ENCODE measurements around the gene ZBTB5. TPM values are rescaled to one million over a fixed set of nuclear protein-coding genes. Genes with fewer than 3 reads are reported as not detected.

Gene ZBTB5
- total and polyA plus RNA-seq, 8 donors: 2.2 to 16.5 (median 6.7) TPM; not detected in 1

GRCh38 chr9:37501957-37502596, 36.8 kb upstream of the ZBTB5 start:
- Histone ChIP-seq H3K27ac (no peak overlapping the region), H3K4me3 (no peak overlapping the region), H3K27me3 (no peaks in the 10 kb centered on the region), H3K4me1 (no peaks in the 10 kb centered on the region), H3K9me3 (no peaks in the 10 kb centered on the region), H3K36me3 (peaks cover 51 to 88% (median 86%) of the 10 kb centered on the region in 4 donors)
- intact Hi-C loops (cut with DNase I; ENCODE audit: low total_unique reads): no loop called here
- DNase-seq: no peak
- TF ChIP-seq EP300 (IDR thresholded peaks at IDR 0.05): no peak
- WGBS, 5 donors: 44 to 96% (median 58%) methylated on average over 2 of the region's 2 CpGs

- H3K27me3 ChIP-seq: no peaks in the 10 kb centered on the region
- 81 to 96% (median 93%) methylated on average over 6 of the region's 6 CpGs for WGBS, 5 donors
- H3K27ac ChIP-seq: no peak overlapping the region
- H3K36me3 ChIP-seq: peaks cover 61 to 99% (median 97%) of the 10 kb centered on the region in 4 donors
- no peak overlapping the region for H3K4me3 ChIP-seq
- intact Hi-C loops (cut with DNase I; ENCODE audit: low total_unique reads): no loop called here
- TF ChIP-seq POLR2A (IDR thresholded peaks at IDR 0.05) (no peak), POLR2AphosphoS5 (IDR thresholded peaks at IDR 0.05) (no peak), EP300 (IDR thresholded peaks at IDR 0.05) (no peak)
- TF ChIP-seq, protein P1, sequence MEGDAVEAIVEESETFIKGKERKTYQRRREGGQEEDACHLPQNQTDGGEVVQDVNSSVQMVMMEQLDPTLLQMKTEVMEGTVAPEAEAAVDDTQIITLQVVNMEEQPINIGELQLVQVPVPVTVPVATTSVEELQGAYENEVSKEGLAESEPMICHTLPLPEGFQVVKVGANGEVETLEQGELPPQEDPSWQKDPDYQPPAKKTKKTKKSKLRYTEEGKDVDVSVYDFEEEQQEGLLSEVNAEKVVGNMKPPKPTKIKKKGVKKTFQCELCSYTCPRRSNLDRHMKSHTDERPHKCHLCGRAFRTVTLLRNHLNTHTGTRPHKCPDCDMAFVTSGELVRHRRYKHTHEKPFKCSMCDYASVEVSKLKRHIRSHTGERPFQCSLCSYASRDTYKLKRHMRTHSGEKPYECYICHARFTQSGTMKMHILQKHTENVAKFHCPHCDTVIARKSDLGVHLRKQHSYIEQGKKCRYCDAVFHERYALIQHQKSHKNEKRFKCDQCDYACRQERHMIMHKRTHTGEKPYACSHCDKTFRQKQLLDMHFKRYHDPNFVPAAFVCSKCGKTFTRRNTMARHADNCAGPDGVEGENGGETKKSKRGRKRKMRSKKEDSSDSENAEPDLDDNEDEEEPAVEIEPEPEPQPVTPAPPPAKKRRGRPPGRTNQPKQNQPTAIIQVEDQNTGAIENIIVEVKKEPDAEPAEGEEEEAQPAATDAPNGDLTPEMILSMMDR (IDR thresholded peaks at IDR 0.05): no peak
- H3K9me3 ChIP-seq: no peaks in the 10 kb centered on the region
- DNase-seq: no peak
- H3K4me1 ChIP-seq: no peaks in the 10 kb centered on the region
Measured at GRCh38 chr9:37499297-37499696, 34.0 kb upstream of the ZBTB5 start.

DNA sequence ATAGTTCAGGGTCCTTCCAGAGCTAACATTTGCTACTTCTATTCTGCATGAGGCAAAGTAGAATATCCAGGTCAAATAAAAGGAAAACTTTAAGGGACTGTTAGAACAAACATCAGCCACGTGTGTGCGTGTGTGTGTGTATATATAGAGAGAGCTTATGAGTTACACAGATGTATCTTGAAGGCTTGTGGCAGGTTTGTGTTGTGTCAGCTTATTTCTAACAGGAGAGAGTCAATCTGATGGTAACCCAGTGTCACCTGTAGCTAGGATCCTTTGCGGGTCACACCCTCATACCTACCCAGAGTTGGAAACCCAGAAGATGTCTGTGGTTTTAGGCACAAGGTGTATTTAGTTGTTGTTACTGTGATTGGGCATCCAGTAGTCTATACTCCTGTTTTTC, 33.2 kb upstream of the ZBTB5 start:
- WGBS, 5 donors: 49 to 93% (median 64%) methylated on average over 3 of the region's 3 CpGs

DNA sequence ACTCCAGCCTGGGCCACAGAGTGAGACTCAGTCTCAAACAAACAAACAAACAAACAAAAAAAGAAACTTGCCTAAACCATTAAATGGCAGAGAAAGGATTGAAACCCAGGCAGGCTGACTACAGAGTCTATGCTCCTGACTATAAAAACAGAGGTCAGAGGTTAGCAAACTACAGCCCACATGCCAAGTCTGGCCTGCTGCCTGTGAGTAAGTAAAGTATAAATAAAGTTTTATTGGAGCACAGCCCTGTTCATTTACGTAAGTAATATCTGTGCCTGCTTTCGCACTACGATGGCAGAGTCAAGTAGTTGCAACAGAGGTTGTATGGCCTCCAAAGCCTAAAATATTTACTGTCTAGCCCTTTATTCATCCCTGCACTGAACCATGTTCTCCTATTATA, 32.1 kb upstream of the ZBTB5 start:
- Histone ChIP-seq H3K4me1 (no peaks in the 10 kb centered on the region), H3K27me3 (no peaks in the 10 kb centered on the region), H3K9me3 (no peaks in the 10 kb centered on the region), H3K4me3 (no peak overlapping the region), H3K36me3 (peaks cover 66 to 99% (median 97%) of the 10 kb centered on the region in 4 donors), H3K27ac (no peak overlapping the region)
- WGBS, 5 donors: 94 to 100% (median 97%) methylated on average over 3 of the region's 3 CpGs
- intact Hi-C loops (cut with DNase I; ENCODE audit: low total_unique reads): no loop called here
- DNase-seq: no peak
- TF ChIP-seq EP300 (IDR thresholded peaks at IDR 0.05): no peak
- TF ChIP-seq, protein P1 (IDR thresholded peaks at IDR 0.05): no peak
- no peak for TF ChIP-seq POLR2A (IDR thresholded peaks at IDR 0.05)
- TF ChIP-seq POLR2AphosphoS5 (IDR thresholded peaks at IDR 0.05): no peak

More for the DNA sequence above, 33.2 kb upstream of the ZBTB5 start:
- DNase-seq: no peak
- H3K4me3 ChIP-seq: no peak overlapping the region
- H3K4me1 ChIP-seq: no peaks in the 10 kb centered on the region
- no peaks in the 10 kb centered on the region for H3K27me3 ChIP-seq
- H3K27ac ChIP-seq: no peak overlapping the region
- TF ChIP-seq EP300 (IDR thresholded peaks at IDR 0.05): no peak
- TF ChIP-seq, protein P1 (IDR thresholded peaks at IDR 0.05): no peak
- no peak for TF ChIP-seq POLR2A (IDR thresholded peaks at IDR 0.05)
- no peak for TF ChIP-seq POLR2AphosphoS5 (IDR thresholded peaks at IDR 0.05)
- H3K36me3 ChIP-seq: peaks cover 68 to 99% (median 97%) of the 10 kb centered on the region in 4 donors
- H3K9me3 ChIP-seq: no peaks in the 10 kb centered on the region
- intact Hi-C loops (cut with DNase I; ENCODE audit: low total_unique reads): no loop called here

DNA sequence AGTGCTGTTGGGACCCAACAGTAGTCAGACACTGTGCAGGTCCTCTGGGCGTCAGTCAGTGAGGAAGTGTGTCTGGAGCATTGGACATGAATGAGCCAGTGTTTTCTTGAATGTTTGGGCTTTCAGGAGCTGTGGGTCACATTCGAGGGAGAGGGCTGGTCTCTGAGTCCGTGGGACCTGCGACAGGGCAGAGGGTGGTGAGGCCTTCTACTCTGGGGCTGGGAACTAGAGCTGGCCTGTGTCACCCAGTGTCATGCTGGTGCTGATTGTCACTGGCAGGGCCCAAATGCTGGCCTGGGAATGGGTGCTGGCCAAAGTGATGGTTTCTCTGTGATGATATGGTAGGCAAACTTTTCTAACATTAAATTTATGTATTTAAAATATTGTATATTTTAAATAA, 30.8 kb upstream of the ZBTB5 start:
- TF ChIP-seq POLR2A (IDR thresholded peaks at IDR 0.05) (no peak), POLR2AphosphoS5 (IDR thresholded peaks at IDR 0.05) (no peak), EP300 (IDR thresholded peaks at IDR 0.05) (no peak)
- TF ChIP-seq, protein P1 (IDR thresholded peaks at IDR 0.05): no peak
- Histone ChIP-seq H3K4me3 (no peak overlapping the region), H3K27me3 (no peaks in the 10 kb centered on the region), H3K4me1 (no peaks in the 10 kb centered on the region), H3K27ac (no peak overlapping the region), H3K36me3 (peaks cover 54 to 99% (median 97%) of the 10 kb centered on the region in 4 donors), H3K9me3 (no peaks in the 10 kb centered on the region)
- intact Hi-C loops (cut with DNase I; ENCODE audit: low total_unique reads): no loop called here
- WGBS, 5 donors: 51 to 94% (median 68%) methylated on average over 4 of the region's 4 CpGs
- DNase-seq: no peak
